H9 (cell line): Measurements from ENCODE around the gene U2AF1L4. TPM values are rescaled to one million over a fixed set of nuclear protein-coding genes. Genes with fewer than 3 reads are reported as not detected.

Source experiments
- DNase-seq: peaks from one replicate; pipeline ENCODE4 v3.0.0-alpha.2; 2017
- H2AFZ ChIP-seq: one replicate; pipeline ENCODE4 v1.6.1; 2013; ENCODE audit warnings: mild to moderate bottlenecking, low read length, control low read depth, moderate library complexity
- H2AK5ac ChIP-seq: 2 replicates; pipeline ENCODE4 v1.6.1; 2013; ENCODE audit warnings: low read length, control low read depth, mixed read lengths; ENCODE audit not compliant: insufficient read length
- H2BK120ac ChIP-seq: one replicate; pipeline ENCODE4 v1.6.1; 2013; ENCODE audit warnings: low read depth, mild to moderate bottlenecking, low read length, control low read depth, inconsistent platforms; ENCODE audit not compliant: poor library complexity, severe bottlenecking
- H2BK12ac ChIP-seq: 2 replicates; pipeline ENCODE4 v1.6.1; 2013; ENCODE audit warnings: low read length, control low read depth, mixed read lengths, low read depth; ENCODE audit not compliant: insufficient read length
- H2BK15ac ChIP-seq: 2 replicates; pipeline ENCODE4 v1.6.1; 2013; ENCODE audit warnings: low read depth, low read length, control low read depth
- H2BK20ac ChIP-seq: one replicate; pipeline ENCODE4 v1.6.1; 2013; ENCODE audit warnings: low read depth, mild to moderate bottlenecking, low read length, control low read depth, inconsistent platforms; ENCODE audit not compliant: poor library complexity, severe bottlenecking
- H2BK5ac ChIP-seq: 2 replicates; pipeline ENCODE4 v1.6.1; 2013; ENCODE audit warnings: low read length, control low read depth, mixed read lengths; ENCODE audit not compliant: insufficient read length
- H3K14ac ChIP-seq: 2 replicates; pipeline ENCODE4 v1.6.1; 2013; ENCODE audit warnings: low read length, control low read depth; ENCODE audit not compliant: insufficient read depth
- H3K18ac ChIP-seq: 2 replicates; pipeline ENCODE4 v1.6.1; 2013; ENCODE audit warnings: low read depth, mild to moderate bottlenecking, mixed read lengths, low read length, control low read depth; ENCODE audit not compliant: insufficient read length
- H3K23ac ChIP-seq: 2 replicates; pipeline ENCODE4 v1.6.1; 2013; ENCODE audit warnings: low read length, control low read depth, mixed read lengths, low read depth; ENCODE audit not compliant: insufficient read length
- H3K23me2 ChIP-seq: 2 replicates; pipeline ENCODE4 v1.6.1; 2013; ENCODE audit warnings: low read depth, mild to moderate bottlenecking, mixed read lengths, low read length, control low read depth; ENCODE audit not compliant: insufficient read length, poor library complexity, severe bottlenecking
- H3K27ac ChIP-seq: 2 replicates; pipeline ENCODE4 v1.5.1; 2013; ENCODE audit warnings: low read length, control low read depth, mixed read lengths, low read depth; ENCODE audit not compliant: insufficient read length
- H3K27me3 ChIP-seq: 2 replicates; pipeline ENCODE4 v1.6.1; 2013; ENCODE audit warnings: low read length, control low read depth, inconsistent platforms; ENCODE audit not compliant: insufficient read depth
- H3K4ac ChIP-seq: 2 replicates; pipeline ENCODE4 v1.6.1; 2013; ENCODE audit warnings: low read depth, mild to moderate bottlenecking, control low read depth, inconsistent platforms, low read length, moderate library complexity
- H3K4me1 ChIP-seq: 2 replicates; pipeline ENCODE4 v1.6.1; 2013; ENCODE audit warnings: low read length, control low read depth, inconsistent platforms; ENCODE audit not compliant: insufficient read depth
- H3K4me2 ChIP-seq: 2 replicates; pipeline ENCODE4 v1.6.1; 2013; ENCODE audit warnings: low read length, control low read depth, mixed read lengths; ENCODE audit not compliant: insufficient read length, insufficient read depth
- H3K56ac ChIP-seq: 2 replicates; pipeline ENCODE4 v1.6.1; 2013; ENCODE audit warnings: low read depth, mild to moderate bottlenecking, mixed read lengths, low read length, control low read depth; ENCODE audit not compliant: insufficient read length
- H3K79me1 ChIP-seq: 2 replicates; pipeline ENCODE4 v1.6.1; 2013; ENCODE audit warnings: low read depth, mild to moderate bottlenecking, moderate library complexity, low read length, control low read depth, inconsistent platforms; ENCODE audit not compliant: insufficient read depth, poor library complexity, severe bottlenecking
- H3K79me2 ChIP-seq: 2 replicates; pipeline ENCODE4 v1.6.1; 2013; ENCODE audit warnings: low read length, control low read depth, inconsistent platforms; ENCODE audit not compliant: insufficient read depth
- H3K9ac ChIP-seq: 2 replicates; pipeline ENCODE4 v1.6.1; 2013; ENCODE audit warnings: low read length, control low read depth, mixed read lengths; ENCODE audit not compliant: insufficient read length; ENCODE audit errors: extremely low read depth
- H3K9me3 ChIP-seq: one replicate; pipeline ENCODE4 v1.6.1; 2013; ENCODE audit warnings: low read depth, low read length, inconsistent platforms; ENCODE audit not compliant: control insufficient read depth
- H3T11ph ChIP-seq: one replicate; pipeline ENCODE4 v1.6.1; 2013; ENCODE audit warnings: mild to moderate bottlenecking, low read length, control low read depth, inconsistent platforms
- H4K20me1 ChIP-seq: one replicate; pipeline ENCODE4 v1.6.1; 2013; ENCODE audit not compliant: control insufficient read depth, insufficient read length, insufficient read depth
- H4K5ac ChIP-seq: 2 replicates; pipeline ENCODE4 v1.6.1; 2013; ENCODE audit warnings: low read depth, mild to moderate bottlenecking, mixed read lengths, low read length, control low read depth; ENCODE audit not compliant: insufficient read length
- H4K8ac ChIP-seq: replicated peaks from 2 replicates; pipeline ENCODE4 v1.6.1; 2013; ENCODE audit warnings: low read length, control low read depth, mixed read lengths, low read depth; ENCODE audit not compliant: insufficient read length
- H4K91ac ChIP-seq: 2 replicates; pipeline ENCODE4 v1.6.1; 2013; ENCODE audit warnings: low read depth, mild to moderate bottlenecking, moderate library complexity, mixed read lengths, low read length, control low read depth; ENCODE audit not compliant: insufficient read length
- H3K27ac Mint-ChIP-seq, 3 experiments: 2 replicates in 2 of 3; 3 replicates in 1 of 3; pipeline ENCODE4 v1.8.0; 2020 to 2021; ENCODE audit warnings: mixed read lengths in 3 of 3, mild to moderate bottlenecking in 1 of 3, moderate library complexity in 1 of 3
- H3K27me3 Mint-ChIP-seq: 2 replicates; pipeline ENCODE4 v1.8.0; 2021; ENCODE audit warnings: low read depth, mild to moderate bottlenecking, moderate library complexity, mixed read lengths
- H3K36me3 Mint-ChIP-seq, 3 experiments: 2 replicates in 2 of 3; 3 replicates in 1 of 3; pipeline ENCODE4 v1.8.0; 2020 to 2021; ENCODE audit warnings: low read depth in 3 of 3, mixed read lengths in 3 of 3; ENCODE audit not compliant: insufficient read depth in 1 of 3
- H3K4me1 Mint-ChIP-seq, 2 experiments: 2 replicates each; pipeline ENCODE4 v1.8.0; 2020; ENCODE audit warnings: mixed read lengths in 2 of 2
- H3K4me3 Mint-ChIP-seq, 2 experiments: 2 replicates in 1 of 2; 3 replicates in 1 of 2; pipeline ENCODE4 v1.8.0; 2020 to 2021; ENCODE audit warnings: mild to moderate bottlenecking in 2 of 2, mixed read lengths in 2 of 2, moderate library complexity in 1 of 2
- H3K9me3 Mint-ChIP-seq, 2 experiments: 2 replicates in 1 of 2; 3 replicates in 1 of 2; pipeline ENCODE4 v1.8.0; 2020; ENCODE audit warnings: mild to moderate bottlenecking in 2 of 2, mixed read lengths in 2 of 2, moderate library complexity in 1 of 2
- WGBS: extraction: QIAGEN DNeasy Blood & Tissue Kit; methylation state at CpG from one replicate; pipeline ENCODE4 v1.1.7; 2013; ENCODE audit warnings: missing lambda C conversion rate, low lambda C conversion rate, mixed read lengths; ENCODE audit not compliant: insufficient read length; ENCODE audit errors: extremely low coverage; 5-methylcytosine and 5-hydroxymethylcytosine counted together
- total RNA-seq: library from RNA; stranded (reverse); gene quantifications from 2 replicates; pipeline ENCODE4 v1.2.1, GENCODE V29; 2021
- TF ChIP-seq, protein P1 (sequence below): fragments of 200-600 bp; sonication (generic); conservative IDR thresholded peaks from 3 replicates; pipeline ENCODE4 v1.8.0; 2021; ENCODE audit warnings: antibody characterized with exemption, mild to moderate bottlenecking

The U2AF1L4 gene
- total RNA-seq, 1 experiment from 2014 or later = 16.8 TPM

GRCh38 chr19:35786299-35787160 is 41.3 kb upstream of the U2AF1L4 start:
- no peak overlapping the region for H3K18ac ChIP-seq
- Mint-ChIP-seq H3K9me3 (no peaks in the 10 kb centered on the region; a peak in 1 of 5 replicates), H3K27me3 (no peaks in the 10 kb centered on the region; the same call in 1 of the 2 replicates), H3K27ac (no peak overlapping the region), H3K4me1 (peaks cover 20 to 35% of the 10 kb centered on the region in 2 experiments), H3K36me3 (peaks cover 0 to 5% (median under 1%) of the 10 kb centered on the region in 3 experiments; a peak in 2 of 7 replicates), H3K4me3 (no peak overlapping the region; a peak in 1 of 5 replicates)
- no CpG with 5 or more reads among the region's 31 CpGs for WGBS
- no peaks in the 10 kb centered on the region for H3K79me1 ChIP-seq
- no peak overlapping the region for H2AFZ ChIP-seq
- DNase-seq = no peak
- no peak overlapping the region for H4K8ac ChIP-seq
- no peak overlapping the region for H2BK15ac ChIP-seq
- peaks cover 7% of the 10 kb centered on the region for H3K23me2 ChIP-seq
- H4K91ac ChIP-seq = no peak overlapping the region
- H2BK5ac ChIP-seq = no peak overlapping the region
- H2BK20ac ChIP-seq = no peak overlapping the region
- H3K14ac ChIP-seq = no peak overlapping the region
- H3K4me1 ChIP-seq = no peaks in the 10 kb centered on the region
- H4K20me1 ChIP-seq = peaks cover 3% of the 10 kb centered on the region
- H2BK120ac ChIP-seq = no peak overlapping the region
- H3K9ac ChIP-seq = no peak overlapping the region
- H2AK5ac ChIP-seq = no peak overlapping the region
- no peak overlapping the region for H3K56ac ChIP-seq
- H3K9me3 ChIP-seq = no peaks in the 10 kb centered on the region
- H3T11ph ChIP-seq = no peak overlapping the region
- H2BK12ac ChIP-seq = no peak overlapping the region
- no peak overlapping the region for H4K5ac ChIP-seq
- no peak overlapping the region for H3K23ac ChIP-seq
- no peak overlapping the region for H3K4me2 ChIP-seq
- H3K27ac ChIP-seq = no peak overlapping the region
- H3K4ac ChIP-seq = no peak overlapping the region
- no peaks in the 10 kb centered on the region for H3K27me3 ChIP-seq
- H3K79me2 ChIP-seq = no peaks in the 10 kb centered on the region
- TF ChIP-seq, protein P1, sequence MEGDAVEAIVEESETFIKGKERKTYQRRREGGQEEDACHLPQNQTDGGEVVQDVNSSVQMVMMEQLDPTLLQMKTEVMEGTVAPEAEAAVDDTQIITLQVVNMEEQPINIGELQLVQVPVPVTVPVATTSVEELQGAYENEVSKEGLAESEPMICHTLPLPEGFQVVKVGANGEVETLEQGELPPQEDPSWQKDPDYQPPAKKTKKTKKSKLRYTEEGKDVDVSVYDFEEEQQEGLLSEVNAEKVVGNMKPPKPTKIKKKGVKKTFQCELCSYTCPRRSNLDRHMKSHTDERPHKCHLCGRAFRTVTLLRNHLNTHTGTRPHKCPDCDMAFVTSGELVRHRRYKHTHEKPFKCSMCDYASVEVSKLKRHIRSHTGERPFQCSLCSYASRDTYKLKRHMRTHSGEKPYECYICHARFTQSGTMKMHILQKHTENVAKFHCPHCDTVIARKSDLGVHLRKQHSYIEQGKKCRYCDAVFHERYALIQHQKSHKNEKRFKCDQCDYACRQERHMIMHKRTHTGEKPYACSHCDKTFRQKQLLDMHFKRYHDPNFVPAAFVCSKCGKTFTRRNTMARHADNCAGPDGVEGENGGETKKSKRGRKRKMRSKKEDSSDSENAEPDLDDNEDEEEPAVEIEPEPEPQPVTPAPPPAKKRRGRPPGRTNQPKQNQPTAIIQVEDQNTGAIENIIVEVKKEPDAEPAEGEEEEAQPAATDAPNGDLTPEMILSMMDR = no peak
